Testis (tissue), 2 donors: ENCODE data around the gene RASA3.

Experiments used
- CTCF ChIP-seq, 3 experiments: fragments of 450-650 bp in 2 of 3; fragments of 200-600 bp in 1 of 3; sonication (generic) in 1 of 3; IDR thresholded peaks; one replicate each; pipeline ENCODE4 v1.5.1; 2016 to 2019; ENCODE audit warnings: antibody characterized with exemption in 3 of 3, mild to moderate bottlenecking in 2 of 3, moderate library complexity in 1 of 3
- POLR2A ChIP-seq: fragments of 450-650 bp; IDR thresholded peaks from one replicate; pipeline ENCODE4 v1.6.1; 2017; ENCODE audit warnings: antibody characterized with exemption, mild to moderate bottlenecking, moderate library complexity

GRCh38 chr13:114054264-114054663 is 78.2 kb downstream of the RASA3 start:
- TF ChIP-seq POLR2A = no peak
- TF ChIP-seq CTCF (IDR thresholded peaks at IDR 0.05) = no peak
